Ramos (cell line): ENCODE results near the gene KLHDC10.
"Not testable (repeated sequence)": the region's sequence is repeated elsewhere in the genome, so short reads cannot be mapped to it uniquely, and the experiment has no call there.

Experiments used
- in situ Hi-C: fragments of 300-500 bp; cut with MboI; formaldehyde crosslinking; loops from one replicate; pipeline ENCODE4 v1.14.3; 2022; ENCODE audit warnings: low sequenced_read_pairs; ENCODE audit not compliant: unreplicated experiment

The KLHDC10 gene

DNA sequence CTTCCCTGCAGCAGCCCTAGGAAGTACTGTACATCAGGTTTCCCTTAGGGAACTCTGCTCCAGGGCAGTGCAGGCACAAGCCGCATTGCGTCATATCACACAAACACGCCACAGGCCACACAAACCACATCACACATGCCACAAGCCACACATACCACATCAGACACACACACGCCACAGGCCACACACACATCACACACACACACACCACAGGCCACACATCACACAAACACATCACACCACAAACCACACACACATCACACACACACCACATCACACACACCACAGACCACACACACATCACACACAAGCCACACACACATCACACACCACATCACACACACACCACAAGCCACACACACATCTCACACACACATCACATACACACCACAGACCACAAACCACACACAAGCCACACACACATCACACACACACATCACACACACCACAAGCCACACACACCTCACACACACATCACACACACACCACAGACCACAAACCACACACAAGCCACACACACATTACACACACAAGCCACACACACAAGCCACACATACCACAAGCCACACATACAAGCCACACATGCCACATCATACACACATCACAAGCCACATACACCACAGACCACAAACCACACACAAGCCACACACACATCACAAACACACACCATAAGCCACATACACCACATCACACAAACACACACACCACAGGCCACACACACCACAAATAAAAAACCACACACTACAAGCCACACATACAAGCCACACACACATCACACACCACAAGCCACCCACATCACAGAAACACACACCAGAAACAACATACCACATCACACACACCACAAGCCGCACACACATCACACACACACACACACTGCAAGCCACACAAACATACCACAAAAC is 81.5 kb downstream of the KLHDC10 start:
- in situ Hi-C loops: no loop called here

DNA sequence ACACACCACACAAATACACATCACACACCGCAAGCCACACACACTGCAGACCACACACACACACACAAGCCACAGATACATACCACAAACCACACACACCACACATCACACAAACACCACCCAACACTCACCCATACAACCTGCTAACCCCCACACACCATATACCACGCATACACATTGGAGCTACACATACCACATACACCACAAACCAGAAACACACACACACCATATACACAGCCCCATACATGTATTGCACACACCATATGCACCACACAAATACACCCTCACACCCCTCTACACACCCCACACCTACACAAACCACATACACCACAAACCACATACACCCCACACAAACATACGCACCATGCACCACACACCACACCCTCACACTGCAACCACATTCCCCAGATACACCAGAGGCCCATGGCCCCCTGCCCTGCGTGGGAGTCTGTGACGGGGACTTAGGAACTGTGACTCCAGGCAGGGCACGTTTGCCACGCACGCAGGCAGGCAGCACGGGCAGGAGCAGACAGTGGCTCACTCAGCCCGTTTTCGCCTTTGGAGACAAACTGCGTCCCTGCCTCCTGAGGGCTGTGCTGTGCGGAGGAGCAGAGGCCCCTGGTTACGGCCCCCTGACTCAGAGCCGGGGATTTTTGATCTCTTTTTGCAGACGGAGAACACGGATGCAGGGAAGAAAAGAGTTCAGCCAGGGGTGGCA is 82.3 kb downstream of the KLHDC10 start:
- in situ Hi-C loops: no loop called here

DNA sequence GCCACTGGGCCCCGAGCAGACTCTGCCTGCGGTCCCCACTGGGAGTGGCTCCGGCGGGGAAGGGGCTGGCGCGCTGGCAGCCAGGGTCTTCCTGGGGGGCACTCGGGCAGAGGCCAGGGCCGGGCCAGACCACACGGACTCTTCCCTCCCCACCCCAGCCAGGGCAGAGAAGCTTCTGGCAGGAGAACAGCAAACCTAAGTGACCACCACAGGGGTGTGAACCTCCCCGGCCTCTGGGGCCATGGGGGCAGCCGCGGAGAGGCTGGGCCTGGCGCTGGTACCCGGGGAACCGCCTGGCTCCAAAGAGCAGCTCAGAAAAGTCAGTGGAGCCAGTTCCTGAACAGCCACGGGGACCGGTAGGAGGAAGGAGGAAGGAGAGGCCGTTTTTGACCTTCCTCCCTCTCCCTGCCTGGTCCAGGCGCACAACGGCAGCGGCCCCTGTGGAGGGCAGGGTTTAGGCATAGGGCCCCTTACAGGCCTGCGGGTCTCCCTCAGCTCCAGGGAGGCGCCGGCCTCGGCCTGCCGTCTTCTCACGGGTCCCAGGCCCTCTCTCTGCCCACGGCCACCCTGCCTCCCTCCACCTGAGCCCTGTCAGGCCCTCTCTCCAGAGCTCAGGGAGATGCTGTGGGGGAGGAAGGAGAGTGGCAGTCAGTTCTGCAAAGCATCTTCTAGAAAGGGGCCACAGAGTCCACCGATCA is 83.0 kb downstream of the KLHDC10 start:
- in situ Hi-C loops: no loop called here

DNA sequence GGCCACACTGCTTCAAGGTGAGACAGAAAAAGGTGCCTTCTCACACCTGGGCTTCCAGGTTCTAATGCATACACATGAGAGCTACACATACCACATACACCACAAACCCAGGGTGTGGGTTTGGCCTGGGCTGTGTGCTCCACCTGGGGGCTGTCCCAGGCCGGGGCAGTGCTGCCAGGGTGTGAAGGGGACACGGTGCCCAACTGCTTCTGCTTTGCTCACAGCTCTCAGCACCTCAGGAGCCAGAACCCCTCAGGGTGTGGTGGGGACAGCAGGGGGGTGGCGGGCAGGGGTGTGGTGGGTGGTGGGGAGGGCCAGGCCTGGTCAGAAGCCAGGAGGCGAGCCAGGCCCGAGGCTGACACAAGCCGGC is 83.8 kb downstream of the KLHDC10 start:
- in situ Hi-C loops: no loop called here

DNA sequence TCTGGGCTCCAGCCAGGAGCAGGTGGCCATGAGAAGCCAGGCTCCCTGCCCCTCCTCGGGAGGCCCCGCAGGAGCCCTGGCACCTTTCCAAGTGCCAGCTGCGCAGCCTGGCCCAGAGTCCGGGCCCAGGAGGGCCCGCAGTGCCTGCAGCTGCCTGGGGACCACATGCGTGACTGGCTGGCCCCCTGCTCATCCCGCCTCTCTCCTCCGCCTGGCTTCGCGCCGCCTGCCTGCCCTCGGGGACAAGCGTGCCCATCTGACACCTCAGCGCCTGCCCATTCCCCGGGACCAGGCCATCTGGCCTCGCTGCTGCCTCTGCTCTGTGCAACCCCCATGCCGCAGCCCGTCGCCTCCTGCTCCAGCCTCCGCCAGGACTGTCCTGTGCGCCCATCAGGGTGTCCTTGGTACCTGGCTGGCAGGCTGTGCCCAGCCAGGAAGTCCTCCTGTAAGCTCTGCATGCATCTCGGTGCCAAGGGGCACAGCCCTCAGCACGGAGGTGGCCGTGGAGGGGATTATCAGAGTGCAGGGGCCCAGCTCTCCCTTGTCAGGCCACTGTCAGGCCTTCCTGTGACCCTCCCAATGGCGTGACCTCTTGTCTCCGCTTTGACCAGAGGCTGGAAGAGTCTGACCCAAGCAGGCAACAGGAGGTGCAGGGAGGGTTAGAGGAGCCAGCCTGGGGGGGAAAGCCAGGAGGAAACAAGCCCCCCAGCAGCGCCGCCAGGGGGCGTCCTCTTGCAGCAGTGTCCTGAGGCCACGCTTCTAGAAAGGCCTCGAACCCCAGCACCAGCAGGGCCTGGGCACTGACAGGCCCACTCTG is 84.4 kb downstream of the KLHDC10 start:
- in situ Hi-C loops: no loop called here

DNA sequence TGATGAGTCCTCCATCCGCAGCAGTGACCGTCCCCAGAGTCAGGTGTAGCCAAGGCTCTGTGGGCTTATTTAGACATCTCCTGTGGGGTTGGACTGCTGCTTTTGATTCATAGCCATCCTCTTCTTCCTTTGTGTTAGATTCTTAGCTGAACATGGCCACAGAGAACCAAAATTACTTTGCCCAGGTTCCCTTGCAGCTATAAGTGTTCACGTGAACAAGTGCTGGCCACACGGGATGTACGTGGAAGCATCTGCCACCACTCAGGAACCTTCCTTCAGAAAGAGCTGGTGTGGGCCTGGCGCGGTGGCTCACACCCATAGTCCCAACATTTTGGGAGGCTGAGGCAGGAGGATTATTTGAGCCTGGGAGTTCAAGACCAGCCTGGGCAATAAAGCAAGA is 85.8 kb downstream of the KLHDC10 start:
- in situ Hi-C loops: no loop called here

DNA sequence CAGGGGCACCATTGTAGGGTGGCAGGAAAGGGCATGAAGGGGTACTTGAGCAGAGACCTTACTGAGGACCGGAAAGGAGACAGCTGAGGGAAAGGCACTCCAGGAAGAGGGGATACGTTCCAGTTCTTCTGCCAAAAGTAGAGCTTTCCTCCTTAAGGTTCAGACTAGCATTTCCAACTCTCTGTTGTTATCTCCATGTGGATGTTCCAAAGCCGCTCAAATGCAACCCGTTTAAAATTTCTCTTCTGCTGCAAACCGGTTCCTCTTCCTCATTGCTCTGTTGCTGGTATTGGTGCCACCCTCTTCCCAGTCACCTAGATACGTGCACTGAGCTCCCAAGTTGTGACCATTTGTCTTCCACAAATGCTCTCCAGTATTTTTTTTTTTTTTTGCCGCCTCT is 87.4 kb downstream of the KLHDC10 start:
- in situ Hi-C loops: no loop called here

DNA sequence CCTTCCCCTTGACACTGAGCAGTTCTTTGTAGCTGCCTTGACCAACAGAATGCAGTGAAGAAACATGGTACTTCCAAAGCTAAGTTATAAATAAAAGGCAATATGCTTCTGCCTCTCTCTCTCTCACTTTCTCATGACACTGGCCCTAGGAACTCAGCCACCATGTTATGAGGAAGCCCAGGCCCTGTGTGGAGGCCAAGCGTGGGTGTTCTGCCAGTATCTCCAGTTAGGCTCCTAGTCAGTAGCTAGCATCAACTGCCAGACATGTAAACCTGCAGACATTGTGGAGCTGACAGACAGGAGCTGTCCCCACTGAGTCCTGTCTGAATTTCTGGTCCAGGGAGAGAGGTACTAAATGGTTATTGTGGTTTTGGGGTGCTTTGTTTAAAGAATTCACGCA is 89.7 kb downstream of the KLHDC10 start:
- in situ Hi-C loops: no loop called here

DNA sequence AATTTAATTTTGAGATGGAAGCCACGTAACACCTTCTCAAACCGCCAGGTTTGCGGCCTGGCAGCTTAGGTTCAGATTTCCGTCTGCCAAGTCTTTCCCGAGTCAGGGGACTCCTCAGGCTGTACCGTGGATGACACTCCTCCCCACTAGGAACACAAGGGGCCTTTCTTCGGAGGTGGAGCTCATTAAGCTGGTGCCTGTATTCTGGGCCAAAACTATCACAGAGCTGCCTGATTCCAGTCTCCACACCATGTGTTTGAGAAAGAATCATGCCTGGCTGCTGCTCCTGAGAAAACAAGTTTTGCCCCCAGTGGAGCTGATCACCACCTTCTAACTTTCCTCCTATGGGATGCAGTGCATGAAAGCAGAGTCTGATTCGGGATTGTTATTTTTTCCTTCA is 90.1 kb downstream of the KLHDC10 start:
- in situ Hi-C loops: no loop called here

DNA sequence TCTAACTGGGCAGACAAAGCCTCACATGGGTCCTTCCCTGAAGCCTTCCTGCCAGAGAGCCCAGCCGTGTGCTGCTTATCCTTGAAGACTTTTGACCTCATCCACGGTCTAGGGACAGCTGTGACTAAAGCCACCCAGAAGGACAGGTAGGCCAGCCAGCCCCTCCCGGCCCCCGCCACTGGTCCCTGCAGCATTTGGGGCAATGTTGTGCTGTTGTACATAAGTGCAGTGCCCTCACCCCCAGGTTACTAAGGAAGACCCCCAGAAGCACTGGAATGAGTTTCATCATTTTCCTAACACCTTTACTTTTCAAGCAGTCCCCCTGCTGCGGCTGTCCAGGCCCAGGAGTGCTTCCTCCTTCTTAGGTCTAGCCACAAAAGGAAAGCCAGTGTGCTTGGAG is 91.9 kb downstream of the KLHDC10 start:
- in situ Hi-C loops: no loop called here

DNA sequence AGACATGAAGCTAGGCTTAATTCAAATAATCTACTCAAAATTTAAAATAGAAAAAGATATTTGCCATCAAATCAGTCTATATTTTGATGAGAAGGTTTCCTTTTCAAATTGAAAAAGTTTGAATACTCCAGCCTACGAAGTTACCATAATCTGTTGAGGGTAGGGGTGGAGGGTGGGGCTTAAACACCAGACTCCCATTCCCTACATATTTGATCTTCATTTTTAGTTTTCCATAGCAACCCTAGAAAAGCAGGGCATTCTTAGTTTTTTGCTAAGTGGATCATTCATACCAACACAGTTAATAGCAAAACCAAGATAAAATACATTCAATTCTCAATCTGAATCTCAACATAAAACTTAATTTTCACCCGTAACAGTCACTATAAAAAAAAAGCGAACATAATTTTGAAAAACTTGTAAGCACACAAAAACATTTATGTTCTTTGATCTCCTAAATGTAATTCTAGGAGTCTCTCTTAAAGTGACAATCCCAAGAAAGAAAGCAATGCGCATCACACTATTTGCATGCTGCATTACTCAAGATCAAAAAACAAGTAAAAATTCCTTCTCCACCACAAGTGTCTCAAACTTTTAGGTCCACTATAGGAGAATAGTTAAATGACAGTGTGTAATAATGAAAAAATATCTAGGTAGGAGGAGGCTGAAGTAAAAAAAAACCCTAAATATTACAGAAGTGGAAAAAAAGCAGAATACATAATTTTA is 104.1 kb downstream of the KLHDC10 start:
- in situ Hi-C loops: no loop called here

DNA sequence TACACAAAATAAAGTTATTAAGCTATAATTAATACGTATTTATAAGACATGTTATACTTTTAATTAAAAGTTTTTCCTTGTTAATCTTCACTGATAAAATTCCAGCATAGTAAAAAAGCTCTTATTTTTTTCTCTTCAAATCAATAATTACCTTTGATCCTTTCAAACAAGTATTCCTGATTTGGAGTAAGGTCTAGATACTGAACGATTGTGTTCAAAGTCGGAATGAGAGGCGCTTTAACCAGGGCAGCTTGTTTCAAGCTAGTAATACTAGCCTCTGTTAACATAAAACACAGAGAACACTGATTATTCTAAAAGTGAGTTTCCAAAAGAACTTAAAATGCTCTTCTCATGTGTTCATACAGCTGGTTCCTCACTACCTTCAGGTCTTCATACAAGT is 107.9 kb downstream of the KLHDC10 start:
- in situ Hi-C loops: no loop called here

DNA sequence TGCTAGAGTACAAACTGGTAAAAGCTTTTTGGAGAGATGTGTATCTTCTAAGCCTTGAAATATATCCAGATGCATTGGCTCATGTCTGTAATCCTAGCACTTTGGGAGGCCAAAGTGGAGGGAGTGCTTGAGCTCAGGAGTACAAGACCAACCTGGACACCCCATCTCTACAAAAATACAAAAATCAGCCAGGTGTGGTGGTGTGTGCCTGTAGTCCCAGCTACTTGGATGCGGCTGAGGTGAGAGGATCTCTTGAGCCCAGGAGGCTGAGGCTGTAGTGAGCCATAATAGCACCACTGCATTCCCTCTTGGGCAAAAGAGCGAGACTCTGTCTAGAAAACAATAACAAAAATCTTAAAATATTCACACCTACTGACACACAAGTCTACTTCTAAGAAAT is 109.3 kb downstream of the KLHDC10 start:
- in situ Hi-C loops: no loop called here

DNA sequence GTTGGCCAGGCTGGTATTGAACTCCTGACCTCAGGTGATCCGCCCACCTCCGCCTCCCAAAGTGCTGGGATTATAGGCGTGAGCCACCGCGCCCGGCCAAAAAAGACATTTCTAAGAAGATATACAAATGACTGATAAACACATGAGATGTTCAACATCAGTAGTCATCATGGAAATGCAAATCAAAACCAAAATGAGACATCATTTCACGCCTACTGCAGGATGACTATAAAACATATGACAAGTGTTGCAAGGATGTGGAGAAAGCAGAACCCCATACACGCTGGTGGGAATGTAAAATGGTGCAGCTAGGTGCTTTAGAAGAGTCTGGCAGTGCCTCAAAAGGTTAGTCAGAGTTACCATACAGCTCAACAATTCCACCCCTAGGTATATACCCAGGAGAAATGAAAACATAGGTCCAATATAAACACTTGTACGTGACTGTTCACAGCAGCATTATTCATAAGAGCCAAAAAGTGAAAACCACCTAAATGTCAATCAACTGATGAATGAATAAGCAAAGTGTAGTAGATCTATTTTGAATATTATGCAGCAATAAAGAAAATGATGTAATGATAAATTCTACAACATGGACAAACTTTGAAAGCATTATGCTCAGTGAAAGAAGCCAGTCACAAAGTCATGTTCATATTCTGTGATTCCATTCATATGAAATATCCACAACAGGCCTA is 110.4 kb downstream of the KLHDC10 start:
- in situ Hi-C loops: no loop called here

DNA sequence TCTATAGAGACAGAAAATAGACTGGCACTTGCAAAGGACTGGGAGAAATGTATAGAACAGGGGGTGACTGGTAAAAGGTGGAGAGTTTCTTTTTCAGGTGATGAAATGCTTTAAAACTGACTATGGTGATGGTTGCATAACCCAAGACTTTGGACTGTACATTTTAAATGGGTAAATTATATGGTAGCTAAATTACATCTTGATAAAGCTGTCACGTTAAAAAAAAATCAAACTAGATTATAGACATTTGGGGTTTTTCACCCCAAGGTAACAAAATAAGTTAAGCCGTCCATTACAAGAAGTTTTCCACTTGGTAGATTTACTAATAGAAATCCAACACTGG is 110.9 kb downstream of the KLHDC10 start:
- in situ Hi-C loops: no loop called here

DNA sequence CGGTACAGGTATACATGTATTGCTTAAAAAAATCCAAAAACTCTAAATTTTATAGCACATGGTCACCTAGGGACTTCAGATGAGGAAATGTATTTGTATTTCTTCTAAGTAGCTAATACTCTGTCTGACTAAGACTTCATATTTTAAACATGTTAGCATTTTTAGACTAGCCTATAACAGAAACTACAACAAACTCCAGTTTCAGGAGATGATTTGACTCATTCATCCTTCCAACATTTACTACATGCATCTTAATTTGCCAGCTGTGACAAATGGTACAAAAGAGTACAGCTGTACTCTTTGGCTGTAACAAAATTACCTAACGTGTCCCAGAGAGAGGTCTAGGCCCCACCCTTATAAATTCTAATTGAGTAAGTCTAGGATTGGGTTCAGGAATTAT is 112.7 kb downstream of the KLHDC10 start:
- in situ Hi-C loops: no loop called here

DNA sequence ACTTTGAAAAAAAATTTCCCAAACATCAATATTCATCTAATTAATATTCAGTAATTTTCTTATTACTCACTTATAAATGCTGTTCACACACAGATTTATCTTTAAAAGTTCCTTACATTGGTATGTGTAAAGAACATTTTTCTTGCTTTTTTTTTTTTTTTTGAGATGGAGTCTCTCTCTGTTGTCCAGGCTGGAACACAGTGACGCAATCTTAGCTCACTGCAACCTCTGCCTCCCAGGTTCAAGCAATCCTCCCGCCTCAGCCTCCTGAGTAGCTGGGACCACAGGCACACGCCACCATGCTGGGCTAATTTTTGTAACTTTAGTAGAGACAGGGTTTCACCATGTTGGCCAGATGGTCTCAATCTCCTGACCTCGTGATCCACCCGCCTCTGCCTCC is 114.0 kb downstream of the KLHDC10 start:
- in situ Hi-C loops: not testable (repeated sequence)
